NT2/D1 (cell line): ENCODE results near the gene WDR86.

Experiments used
- YY1 ChIP-seq: IDR thresholded peaks from 2 replicates; pipeline ENCODE4 v1.6.1; 2011; ENCODE audit not compliant: insufficient read length, insufficient read depth
- ZNF274 ChIP-seq: IDR thresholded peaks from 2 replicates; pipeline ENCODE4 v1.6.1; 2011; ENCODE audit warnings: mild to moderate bottlenecking, low read depth, low read length

DNA sequence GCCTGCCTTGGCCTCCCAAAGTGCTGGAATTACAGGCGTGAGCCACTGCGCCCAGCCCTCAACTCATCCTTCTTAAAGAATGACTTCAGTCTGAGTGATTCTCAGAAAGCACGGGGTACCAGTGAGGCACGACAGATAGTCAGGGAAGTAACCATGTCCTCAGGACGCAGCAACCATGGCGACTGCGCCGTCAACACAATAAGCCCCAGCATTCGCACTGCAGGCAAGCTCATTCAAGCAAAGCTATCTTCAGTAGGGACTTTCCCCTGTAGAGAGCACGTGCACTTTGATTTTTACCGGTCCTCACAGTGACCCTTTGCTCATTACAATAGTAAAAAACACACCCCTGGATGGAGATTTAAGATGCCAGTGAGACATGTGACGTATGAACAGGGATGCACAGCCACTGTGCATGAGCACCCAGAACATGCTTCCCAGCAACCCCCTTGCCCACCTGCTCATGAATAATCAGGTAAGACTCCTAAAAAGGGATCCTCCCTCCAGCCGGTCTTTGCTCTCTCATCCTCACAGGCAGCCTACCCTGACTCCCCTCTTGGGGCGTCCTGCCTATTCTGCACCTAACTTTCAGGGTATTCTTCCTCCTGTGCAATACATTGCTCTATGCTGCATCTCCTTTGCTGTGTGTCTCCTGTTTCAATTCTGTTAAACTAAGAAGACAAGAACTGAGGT is 9.1 kb downstream of the WDR86 start:
- TF ChIP-seq ZNF274 (no peak), YY1 (no peak)
